ENCODE measurements around the gene PEX11A.

GRCh38 chr15:89669309-89669865 is 21.2 kb downstream of the PEX11A start:
- TF ChIP-seq, protein P1, sequence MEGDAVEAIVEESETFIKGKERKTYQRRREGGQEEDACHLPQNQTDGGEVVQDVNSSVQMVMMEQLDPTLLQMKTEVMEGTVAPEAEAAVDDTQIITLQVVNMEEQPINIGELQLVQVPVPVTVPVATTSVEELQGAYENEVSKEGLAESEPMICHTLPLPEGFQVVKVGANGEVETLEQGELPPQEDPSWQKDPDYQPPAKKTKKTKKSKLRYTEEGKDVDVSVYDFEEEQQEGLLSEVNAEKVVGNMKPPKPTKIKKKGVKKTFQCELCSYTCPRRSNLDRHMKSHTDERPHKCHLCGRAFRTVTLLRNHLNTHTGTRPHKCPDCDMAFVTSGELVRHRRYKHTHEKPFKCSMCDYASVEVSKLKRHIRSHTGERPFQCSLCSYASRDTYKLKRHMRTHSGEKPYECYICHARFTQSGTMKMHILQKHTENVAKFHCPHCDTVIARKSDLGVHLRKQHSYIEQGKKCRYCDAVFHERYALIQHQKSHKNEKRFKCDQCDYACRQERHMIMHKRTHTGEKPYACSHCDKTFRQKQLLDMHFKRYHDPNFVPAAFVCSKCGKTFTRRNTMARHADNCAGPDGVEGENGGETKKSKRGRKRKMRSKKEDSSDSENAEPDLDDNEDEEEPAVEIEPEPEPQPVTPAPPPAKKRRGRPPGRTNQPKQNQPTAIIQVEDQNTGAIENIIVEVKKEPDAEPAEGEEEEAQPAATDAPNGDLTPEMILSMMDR (IDR thresholded peaks at IDR 0.05; ENCODE audit: low read depth, low read length, poor library complexity, severe bottlenecking) = no peak
- TF ChIP-seq EZH2phosphoT487 (IDR thresholded peaks at IDR 0.05; ENCODE audit: borderline replicate concordance, low read length) = no peak
